Dedifferentiated amniotic fluid mesenchymal stem cell (primary cell): ENCODE measurements around the gene OTUD5.
"Not testable (repeated sequence)": the region's sequence is repeated elsewhere in the genome, so short reads cannot be mapped to it uniquely, and the experiment has no call there.

Experiments used
- DNase-seq: peaks from one replicate; pipeline ENCODE4 v3.0.0-alpha.2; 2016; ENCODE audit errors: extremely low spot score

OTUD5 gene

DNA sequence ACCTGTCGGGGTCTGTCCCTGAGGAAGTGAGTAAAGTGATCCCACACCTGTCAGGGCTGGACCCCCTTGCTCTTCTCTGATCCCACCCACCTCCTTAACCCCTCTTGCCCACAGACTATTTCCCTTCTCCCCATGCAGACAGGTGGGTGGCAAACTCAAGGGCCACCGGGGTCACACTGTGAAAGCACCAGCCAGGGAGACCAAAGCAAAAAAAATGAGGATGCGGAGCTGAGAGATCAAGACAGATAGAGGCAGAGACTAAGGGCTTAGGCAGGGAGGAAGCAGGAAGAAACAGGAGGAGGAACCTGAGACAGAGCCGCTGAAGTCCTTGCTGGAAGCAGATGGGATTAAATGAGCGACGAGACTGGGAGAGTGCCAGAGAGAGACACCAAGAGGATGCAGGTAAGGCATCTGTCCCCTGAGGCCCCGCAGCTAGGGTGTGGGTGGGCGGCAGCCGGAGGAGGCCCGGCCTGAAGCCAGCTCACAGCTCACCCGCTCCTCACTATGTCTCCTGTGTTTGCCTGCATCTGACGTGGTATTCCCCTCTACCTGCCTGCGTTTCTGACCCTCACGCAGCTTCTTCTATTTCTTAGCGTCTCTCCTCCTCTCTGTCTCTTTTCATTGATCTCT lies 67.0 kb downstream of the OTUD5 start:
- DNase-seq, result no peak

DNA sequence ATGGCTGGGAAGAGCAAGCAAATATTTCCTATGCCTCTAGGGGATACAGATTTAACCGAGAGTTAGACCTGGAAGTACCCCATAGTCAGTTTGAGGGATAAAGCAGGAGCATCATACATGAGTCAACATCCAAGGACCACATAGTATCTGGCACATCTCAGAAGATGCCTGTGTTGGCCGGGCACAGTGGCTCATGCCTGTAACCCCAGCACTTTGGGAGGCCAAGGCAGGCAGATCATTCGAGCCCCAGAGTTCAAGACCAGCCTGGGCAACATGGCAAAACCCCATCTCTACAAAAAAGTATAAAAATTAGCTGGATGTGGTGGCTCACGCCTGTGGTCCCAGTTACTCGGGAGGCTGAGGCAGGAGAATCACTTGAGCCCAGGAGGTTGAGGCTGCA lies 70.8 kb downstream of the OTUD5 start:
- DNase-seq, result not testable (repeated sequence)

DNA sequence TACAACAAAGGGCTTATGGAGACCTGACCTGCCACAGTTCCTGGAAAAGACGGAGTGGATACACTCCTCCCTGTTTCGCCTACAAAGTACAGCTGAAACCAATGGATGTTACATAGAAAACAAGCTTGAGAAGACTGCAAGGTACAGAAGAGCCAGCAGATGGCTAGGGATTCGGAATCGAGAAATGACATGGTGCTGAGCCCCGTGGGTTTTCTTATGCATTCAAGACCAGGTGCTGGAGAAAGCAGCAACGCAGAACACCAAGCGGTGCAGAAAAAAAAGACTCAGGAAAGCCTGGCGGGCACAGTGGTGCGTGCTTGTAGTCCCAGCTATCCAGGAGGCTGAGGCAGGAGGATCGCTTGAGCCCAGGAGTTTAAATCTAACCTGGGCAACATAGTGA lies 73.7 kb downstream of the OTUD5 start:
- no peak for DNase-seq

DNA sequence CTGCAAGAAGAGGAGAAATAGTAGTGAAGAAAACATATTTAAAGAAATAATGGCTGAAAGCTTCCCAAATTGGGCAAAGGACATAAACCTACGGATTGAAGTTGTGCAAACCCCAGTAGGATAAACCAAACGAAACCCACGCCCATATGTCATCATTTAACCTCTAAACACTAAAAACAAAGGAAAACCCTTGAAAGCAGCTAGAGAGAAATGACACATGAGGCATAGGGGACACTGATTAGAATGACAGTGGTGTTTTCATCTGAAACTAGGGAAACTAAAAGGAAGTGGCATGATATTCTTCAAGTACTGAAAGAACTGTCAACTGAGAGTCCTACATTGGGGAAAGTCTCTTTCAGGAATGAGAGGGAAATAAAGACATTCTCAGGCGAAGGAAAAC lies 80.5 kb downstream of the OTUD5 start:
- not testable (repeated sequence) for DNase-seq
